ENCODE data around the gene PRKCH. TPM values are rescaled to one million over a fixed set of nuclear protein-coding genes. Genes with fewer than 3 reads are reported as not detected.

Gene PRKCH
- total RNA-seq, 1 experiment from 2014 or later, result 5.2 TPM

DNA sequence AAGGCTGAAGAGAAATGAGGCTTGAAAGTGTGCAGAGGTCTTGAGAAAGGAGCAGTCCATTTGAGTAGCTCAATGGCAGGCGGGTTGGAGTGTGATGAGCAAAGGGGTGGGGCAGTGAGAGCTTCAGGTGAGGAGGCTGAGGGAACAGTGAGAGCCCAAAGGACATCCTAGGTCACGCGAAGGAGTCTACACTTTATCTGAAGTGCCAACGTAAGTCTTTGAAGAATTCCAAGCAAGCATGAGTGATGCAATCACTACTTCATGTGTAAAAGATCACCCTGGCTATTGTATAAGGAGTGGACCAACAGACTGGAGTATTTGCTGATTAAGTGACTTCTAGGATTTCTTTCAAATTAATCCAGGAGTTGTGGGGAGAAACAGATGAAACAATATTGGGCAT lies 214.1 kb downstream of the PRKCH start:
- no peak overlapping the region for H2BK12ac ChIP-seq (ENCODE audit: insufficient read length, low read depth, low read length)
- no peak overlapping the region for H3K27ac ChIP-seq (ENCODE audit: insufficient read length, low read depth, low read length)
- H3K9me3 Mint-ChIP-seq, result no peaks in the 10 kb centered on the region
- no peaks in the 10 kb centered on the region for H3K23me2 ChIP-seq (ENCODE audit: insufficient read length, low read depth, low read length, poor library complexity, severe bottlenecking)
- no peaks in the 10 kb centered on the region for H3K79me1 ChIP-seq (ENCODE audit: insufficient read depth, low read depth, low read length, poor library complexity, severe bottlenecking)
- no peak overlapping the region for H4K91ac ChIP-seq (ENCODE audit: insufficient read length, low read depth, low read length)
- H4K20me1 ChIP-seq (ENCODE audit: control insufficient read depth, insufficient read depth, insufficient read length), result no peaks in the 10 kb centered on the region
- H2AFZ ChIP-seq (ENCODE audit: low read length), result no peak overlapping the region
- no peak overlapping the region for H3K27ac Mint-ChIP-seq
- H3K79me2 ChIP-seq (ENCODE audit: insufficient read depth, low read length), result 0 out of 2 replicates have a peak, but pooled peaks cover 1% of the 10 kb centered on the region
- peaks cover 6% of the 10 kb centered on the region; the same call in 1 of the 2 replicates for H3K4me1 ChIP-seq (ENCODE audit: insufficient read depth, low read length)
- no peak overlapping the region for H3K18ac ChIP-seq (ENCODE audit: insufficient read length, low read depth, low read length)
- no peak overlapping the region for H3K23ac ChIP-seq (ENCODE audit: insufficient read length, low read depth, low read length)
- H3K4me3 Mint-ChIP-seq, result no peak overlapping the region
- no peak overlapping the region for H3T11ph ChIP-seq (ENCODE audit: low read length)
- H2BK120ac ChIP-seq (ENCODE audit: low read depth, low read length, poor library complexity, severe bottlenecking), result no peak overlapping the region
- H3K4ac ChIP-seq (ENCODE audit: low read depth, low read length), result no peak overlapping the region
- H4K5ac ChIP-seq (ENCODE audit: insufficient read length, low read depth, low read length), result no peak overlapping the region
- no peaks in the 10 kb centered on the region for H3K27me3 ChIP-seq (ENCODE audit: insufficient read depth, low read length)
- H3K36me3 Mint-ChIP-seq (ENCODE audit: insufficient read depth in 1 of 3, low read depth in 3 of 3), result no peaks in the 10 kb centered on the region
- H3K56ac ChIP-seq (ENCODE audit: insufficient read length, low read depth, low read length), result no peak overlapping the region
- TF ChIP-seq CTCF (conservative IDR thresholded peaks at IDR 0.05), result no peak
- H3K4me2 ChIP-seq (ENCODE audit: insufficient read depth, insufficient read length, low read length), result no peak overlapping the region
- H3K27me3 Mint-ChIP-seq (ENCODE audit: low read depth), result no peaks in the 10 kb centered on the region
- no peak for DNase-seq
- H2BK20ac ChIP-seq (ENCODE audit: low read depth, low read length, poor library complexity, severe bottlenecking), result no peak overlapping the region
- H3K9ac ChIP-seq (ENCODE audit: extremely low read depth, insufficient read length, low read length), result no peak overlapping the region
- H3K9me3 ChIP-seq (ENCODE audit: control insufficient read depth, low read depth, low read length), result no peaks in the 10 kb centered on the region
- H3K14ac ChIP-seq (ENCODE audit: insufficient read depth, low read length), result no peak overlapping the region
- no peak overlapping the region for H2AK5ac ChIP-seq (ENCODE audit: insufficient read length, low read length)
- WGBS (ENCODE audit: extremely low coverage, insufficient read length, low lambda C conversion rate), result no CpG with 5 or more reads among the region's 4 CpGs
- peaks cover 29 to 38% of the 10 kb centered on the region in 2 experiments for H3K4me1 Mint-ChIP-seq
- H2BK15ac ChIP-seq (ENCODE audit: low read depth, low read length), result no peak overlapping the region
- H2BK5ac ChIP-seq (ENCODE audit: insufficient read length, low read length), result no peak overlapping the region
- no peak overlapping the region for H4K8ac ChIP-seq (replicated peaks; ENCODE audit: insufficient read length, low read depth, low read length)
